ENCODE data around the gene GLYATL3.

Gene GLYATL3

GRCh38 chr6:49531774-49532569 lies 32.2 kb downstream of the GLYATL3 start:
- TF ChIP-seq, protein P1, sequence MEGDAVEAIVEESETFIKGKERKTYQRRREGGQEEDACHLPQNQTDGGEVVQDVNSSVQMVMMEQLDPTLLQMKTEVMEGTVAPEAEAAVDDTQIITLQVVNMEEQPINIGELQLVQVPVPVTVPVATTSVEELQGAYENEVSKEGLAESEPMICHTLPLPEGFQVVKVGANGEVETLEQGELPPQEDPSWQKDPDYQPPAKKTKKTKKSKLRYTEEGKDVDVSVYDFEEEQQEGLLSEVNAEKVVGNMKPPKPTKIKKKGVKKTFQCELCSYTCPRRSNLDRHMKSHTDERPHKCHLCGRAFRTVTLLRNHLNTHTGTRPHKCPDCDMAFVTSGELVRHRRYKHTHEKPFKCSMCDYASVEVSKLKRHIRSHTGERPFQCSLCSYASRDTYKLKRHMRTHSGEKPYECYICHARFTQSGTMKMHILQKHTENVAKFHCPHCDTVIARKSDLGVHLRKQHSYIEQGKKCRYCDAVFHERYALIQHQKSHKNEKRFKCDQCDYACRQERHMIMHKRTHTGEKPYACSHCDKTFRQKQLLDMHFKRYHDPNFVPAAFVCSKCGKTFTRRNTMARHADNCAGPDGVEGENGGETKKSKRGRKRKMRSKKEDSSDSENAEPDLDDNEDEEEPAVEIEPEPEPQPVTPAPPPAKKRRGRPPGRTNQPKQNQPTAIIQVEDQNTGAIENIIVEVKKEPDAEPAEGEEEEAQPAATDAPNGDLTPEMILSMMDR (IDR thresholded peaks at IDR 0.05), result peak; percentile 67
- Histone ChIP-seq H3K9ac (no peak overlapping the region), H3K9me3 (ENCODE audit: control insufficient read depth, low read length) (no peaks in the 10 kb centered on the region), H3K79me2 (no peaks in the 10 kb centered on the region), H3K27ac (no peak overlapping the region), H3K4me2 (ENCODE audit: low read length) (peak overlapping the region; percentile 34), H3K27me3 (ENCODE audit: control insufficient read depth, insufficient read depth, low read length) (no peaks in the 10 kb centered on the region), H3K4me3 (ENCODE audit: low read depth, low read length) (no peak overlapping the region), H3K36me3 (ENCODE audit: control insufficient read depth, insufficient read depth, low read length) (no peaks in the 10 kb centered on the region), H3K4me1 (no peaks in the 10 kb centered on the region), H2AFZ (no peak overlapping the region)

DNA sequence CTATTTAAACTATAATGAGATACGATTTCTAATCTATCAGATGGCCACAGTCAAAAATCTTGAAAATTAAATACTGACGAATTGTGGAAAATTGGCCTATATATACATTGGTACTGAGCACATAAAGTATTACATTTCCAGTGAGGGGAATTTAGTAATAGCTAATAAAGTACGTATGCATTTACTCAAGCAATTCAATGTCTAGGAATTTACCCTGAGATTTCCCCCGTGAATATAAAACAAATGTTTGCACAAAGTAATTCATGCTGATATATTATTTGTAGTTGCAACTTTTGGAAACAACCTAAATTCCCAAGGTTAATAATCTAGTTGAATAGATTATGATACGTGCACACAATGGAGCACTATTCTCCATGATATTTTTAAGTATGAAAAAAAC lies 36.1 kb downstream of the GLYATL3 start:
- no peak overlapping the region for H2AFZ ChIP-seq
- no peaks in the 10 kb centered on the region for H3K36me3 ChIP-seq (ENCODE audit: control insufficient read depth, insufficient read depth, low read length)
- H3K4me2 ChIP-seq (ENCODE audit: low read length), result no peak overlapping the region
- H3K4me3 ChIP-seq (ENCODE audit: low read depth, low read length), result no peak overlapping the region
- TF ChIP-seq, protein P1 (IDR thresholded peaks at IDR 0.05), result no peak
- no peak overlapping the region for H3K9ac ChIP-seq
- H3K27me3 ChIP-seq (ENCODE audit: control insufficient read depth, insufficient read depth, low read length), result no peaks in the 10 kb centered on the region
- H3K27ac ChIP-seq, result no peak overlapping the region
- no peaks in the 10 kb centered on the region for H3K4me1 ChIP-seq
- no peaks in the 10 kb centered on the region for H3K79me2 ChIP-seq
- no peaks in the 10 kb centered on the region for H3K9me3 ChIP-seq (ENCODE audit: control insufficient read depth, low read length)

DNA sequence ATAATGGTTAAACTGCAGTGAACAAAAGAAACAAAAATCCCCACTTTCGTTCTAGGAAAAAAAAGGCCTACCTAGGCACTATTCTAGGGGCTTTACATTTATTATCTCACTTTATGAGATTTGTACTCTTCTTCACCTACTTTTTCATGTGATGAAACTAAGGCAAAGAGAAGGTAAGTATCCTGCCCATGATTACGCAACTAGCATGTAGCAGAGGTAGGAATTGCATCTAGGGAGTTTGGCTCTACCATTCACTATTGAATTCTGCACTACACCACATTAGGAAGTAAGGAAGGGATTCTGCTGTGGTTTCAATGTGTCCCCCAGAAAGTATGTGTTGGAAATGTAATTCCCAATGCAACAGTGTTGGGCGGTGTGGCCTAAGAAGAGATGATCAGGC lies 39.4 kb downstream of the GLYATL3 start:
- Histone ChIP-seq H3K36me3 (ENCODE audit: control insufficient read depth, insufficient read depth, low read length) (no peaks in the 10 kb centered on the region), H3K9me3 (ENCODE audit: control insufficient read depth, low read length) (no peaks in the 10 kb centered on the region), H3K4me3 (ENCODE audit: low read depth, low read length) (no peak overlapping the region), H3K4me1 (no peaks in the 10 kb centered on the region), H2AFZ (no peak overlapping the region), H3K79me2 (no peaks in the 10 kb centered on the region), H3K27me3 (ENCODE audit: control insufficient read depth, insufficient read depth, low read length) (no peaks in the 10 kb centered on the region), H3K9ac (no peak overlapping the region), H3K4me2 (ENCODE audit: low read length) (no peak overlapping the region), H3K27ac (no peak overlapping the region)
- TF ChIP-seq, protein P1 (IDR thresholded peaks at IDR 0.05), result no peak

DNA sequence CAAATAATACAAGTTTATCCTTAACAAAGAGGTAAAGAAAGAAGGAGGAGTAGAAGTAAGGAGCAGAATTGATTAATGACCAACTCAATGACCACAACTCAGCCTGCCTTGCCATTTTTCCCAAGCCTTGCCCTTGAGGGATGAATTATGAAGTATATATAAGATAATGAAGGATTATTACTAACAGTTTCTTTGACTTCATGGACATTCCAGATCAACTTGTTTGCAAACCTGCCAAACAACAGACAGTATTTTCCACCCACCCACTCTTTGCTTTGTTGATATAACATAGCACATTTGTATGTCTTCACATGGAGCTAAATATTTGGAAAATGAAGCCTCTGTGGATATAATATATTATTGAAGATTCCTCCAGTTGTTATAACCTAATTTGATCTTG lies 40.9 kb downstream of the GLYATL3 start:
- no peaks in the 10 kb centered on the region for H3K36me3 ChIP-seq (ENCODE audit: control insufficient read depth, insufficient read depth, low read length)
- H3K4me2 ChIP-seq (ENCODE audit: low read length), result no peak overlapping the region
- no peak overlapping the region for H2AFZ ChIP-seq
- no peaks in the 10 kb centered on the region for H3K4me1 ChIP-seq
- no peaks in the 10 kb centered on the region for H3K27me3 ChIP-seq (ENCODE audit: control insufficient read depth, insufficient read depth, low read length)
- no peak overlapping the region for H3K4me3 ChIP-seq (ENCODE audit: low read depth, low read length)
- no peaks in the 10 kb centered on the region for H3K9me3 ChIP-seq (ENCODE audit: control insufficient read depth, low read length)
- no peaks in the 10 kb centered on the region for H3K79me2 ChIP-seq
- no peak overlapping the region for H3K27ac ChIP-seq
- TF ChIP-seq, protein P1 (IDR thresholded peaks at IDR 0.05), result no peak
- H3K9ac ChIP-seq, result no peak overlapping the region

GRCh38 chr6:49541210-49541724 lies 41.5 kb downstream of the GLYATL3 start:
- no peaks in the 10 kb centered on the region for H3K79me2 ChIP-seq
- H3K4me3 ChIP-seq (ENCODE audit: low read depth, low read length), result no peak overlapping the region
- no peaks in the 10 kb centered on the region for H3K36me3 ChIP-seq (ENCODE audit: control insufficient read depth, insufficient read depth, low read length)
- H3K27ac ChIP-seq, result no peak overlapping the region
- H3K4me2 ChIP-seq (ENCODE audit: low read length), result no peak overlapping the region
- no peaks in the 10 kb centered on the region for H3K4me1 ChIP-seq
- H3K9me3 ChIP-seq (ENCODE audit: control insufficient read depth, low read length), result no peaks in the 10 kb centered on the region
- TF ChIP-seq, protein P1 (IDR thresholded peaks at IDR 0.05), result no peak
- H2AFZ ChIP-seq, result no peak overlapping the region
- no peak overlapping the region for H3K9ac ChIP-seq
- no peaks in the 10 kb centered on the region for H3K27me3 ChIP-seq (ENCODE audit: control insufficient read depth, insufficient read depth, low read length)

All from parathyroid adenoma (tissue), 2 donors.